HG02970 (cell line): ENCODE results near the gene CFAP20.
"Not testable (repeated sequence)": the region's sequence is repeated elsewhere in the genome, so short reads cannot be mapped to it uniquely, and the experiment has no call there.

Experiments
- ATAC-seq: cut with Tn5 transposase; IDR thresholded peaks from one replicate; pipeline ENCODE4 v1.9.1; 2021; ENCODE audit warnings: mild to moderate bottlenecking, moderate library complexity, moderate number of reproducible peaks; ENCODE audit not compliant: unreplicated experiment, low FRiP score

The CFAP20 gene

DNA sequence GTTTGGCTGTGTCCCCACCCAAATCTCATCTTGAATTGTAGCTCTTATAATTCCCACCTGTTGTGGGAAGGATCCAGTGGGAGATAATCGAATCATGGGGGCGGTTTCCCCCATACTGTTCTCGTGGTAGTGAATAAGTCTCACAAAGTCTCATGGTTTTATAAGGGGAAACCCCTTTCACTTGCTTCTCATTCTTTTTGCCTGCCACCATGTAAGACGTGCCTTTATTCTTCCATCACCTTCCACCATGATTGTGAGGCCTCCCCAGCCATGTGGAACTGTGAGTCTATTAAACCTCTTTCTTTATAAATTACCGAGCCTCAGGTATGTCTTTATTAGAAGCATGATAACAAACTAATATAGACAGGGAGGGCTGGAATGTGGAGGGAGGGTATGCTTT is 57.0 kb downstream of the CFAP20 start:
- not testable (repeated sequence) for ATAC-seq

DNA sequence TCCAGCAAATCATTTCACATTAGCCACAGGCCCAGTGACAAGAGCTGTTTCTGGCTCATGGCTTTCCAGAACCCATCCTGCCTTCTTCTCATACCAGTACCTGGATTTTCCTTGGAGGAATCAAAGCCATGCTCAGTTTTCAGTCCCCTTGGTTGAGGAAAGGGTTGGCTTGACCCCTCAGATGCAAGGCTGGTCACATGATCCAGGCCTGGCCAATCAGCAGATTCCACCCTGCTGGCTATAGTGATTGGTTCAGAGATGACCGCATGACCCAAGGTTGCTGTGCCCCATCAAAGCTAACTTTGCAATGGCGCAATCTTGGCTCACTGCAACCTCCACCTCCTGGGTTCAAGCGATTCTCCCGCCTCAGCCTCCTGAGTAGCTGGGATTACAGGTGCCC is 58.6 kb downstream of the CFAP20 start:
- no peak for ATAC-seq
